Liver (tissue), 9 donors: ENCODE data around the gene C13orf42. TPM values are rescaled to one million over a fixed set of nuclear protein-coding genes. Genes with fewer than 3 reads are reported as not detected.

ENCODE experiments used
- DNase-seq: peaks from one replicate; pipeline ENCODE4 v3.0.0-alpha.2; 2017; ENCODE audit warnings: low spot score
- H3K27ac ChIP-seq, 2 donors: one replicate each; pipeline ENCODE4 v1.7.0; 2013; ENCODE audit warnings: inconsistent platforms in 2 of 2, low read length in 2 of 2, control low read depth in 1 of 2, low read depth in 1 of 2, mild to moderate bottlenecking in 1 of 2
- H3K27me3 ChIP-seq, 4 donors: one replicate each; pipeline versions ENCODE4 v1.6.1 to v1.7.0; 2013; ENCODE audit warnings: low read length in 3 of 4, inconsistent platforms in 1 of 4, mild to moderate bottlenecking in 1 of 4, moderate library complexity in 1 of 4; ENCODE audit not compliant: control insufficient read depth in 4 of 4, insufficient read depth in 4 of 4
- H3K36me3 ChIP-seq, 4 donors: one replicate each; pipeline versions ENCODE4 v1.6.1 to v1.7.0; 2013; ENCODE audit warnings: low read length in 3 of 4, mild to moderate bottlenecking in 3 of 4, low read depth in 1 of 4, moderate library complexity in 1 of 4; ENCODE audit not compliant: control insufficient read depth in 4 of 4, insufficient read depth in 3 of 4
- H3K4me1 ChIP-seq, 4 donors: one replicate each; pipeline versions ENCODE4 v1.6.1 to v1.7.0; 2013; ENCODE audit warnings: low read length in 3 of 4, mild to moderate bottlenecking in 3 of 4, moderate library complexity in 1 of 4; ENCODE audit not compliant: control insufficient read depth in 4 of 4, insufficient read depth in 4 of 4
- H3K4me3 ChIP-seq, 3 donors: one replicate each; pipeline versions ENCODE4 v1.6.1 to v1.7.0; 2013; ENCODE audit warnings: low read length in 3 of 3, control low read depth in 1 of 3, low read depth in 1 of 3, mild to moderate bottlenecking in 1 of 3
- H3K9ac ChIP-seq, 2 donors: one replicate each; pipeline ENCODE4 v1.7.0; 2013; ENCODE audit warnings: low read length in 2 of 2, mild to moderate bottlenecking in 2 of 2, moderate library complexity in 2 of 2, control low read depth in 1 of 2, low read depth in 1 of 2
- H3K9me3 ChIP-seq, 4 donors: one replicate each; pipeline versions ENCODE4 v1.6.1 to v1.7.0; 2013; ENCODE audit warnings: low read length in 3 of 4; ENCODE audit not compliant: control insufficient read depth in 4 of 4
- ATF3 ChIP-seq: IDR thresholded peaks from 2 replicates; pipeline ENCODE4 v1.6.1; 2016; ENCODE audit warnings: antibody characterized with exemption
- CTCF ChIP-seq: fragments of 150-350 bp; IDR thresholded peaks from 2 replicates; pipeline ENCODE4 v1.5.1; 2017; ENCODE audit warnings: improper control_type of control experiment, low read depth, low read length; ENCODE audit not compliant: missing input control
- EGR1 ChIP-seq, 2 donors: IDR thresholded peaks; 2 replicates each; pipeline ENCODE4 v1.6.1; 2016 to 2018; ENCODE audit warnings: antibody characterized with exemption in 2 of 2, low read depth in 2 of 2
- FOXA1 ChIP-seq: IDR thresholded peaks from 2 replicates; pipeline ENCODE4 v1.6.1; 2016; ENCODE audit warnings: antibody characterized with exemption
- FOXA2 ChIP-seq: IDR thresholded peaks from 2 replicates; pipeline ENCODE4 v1.6.1; 2016; ENCODE audit warnings: antibody characterized with exemption
- GABPA ChIP-seq, 2 donors: IDR thresholded peaks in 1 of 2; conservative IDR thresholded peaks in 1 of 2; 2 replicates each; pipeline ENCODE4 v1.6.1; 2016; ENCODE audit warnings: antibody characterized with exemption in 2 of 2, mild to moderate bottlenecking in 1 of 2, moderate library complexity in 1 of 2
- HNF4A ChIP-seq, 2 donors: conservative IDR thresholded peaks; 2 replicates each; pipeline ENCODE4 v1.6.1; 2016; ENCODE audit warnings: antibody characterized with exemption in 2 of 2, mild to moderate bottlenecking in 2 of 2
- HNF4G ChIP-seq: IDR thresholded peaks from 2 replicates; pipeline ENCODE4 v1.6.1; 2016; ENCODE audit warnings: antibody characterized with exemption
- JUND ChIP-seq, 2 donors: IDR thresholded peaks; 2 replicates each; pipeline ENCODE4 v1.6.1; 2016; ENCODE audit warnings: antibody characterized with exemption in 2 of 2
- MAX ChIP-seq: IDR thresholded peaks from 2 replicates; pipeline ENCODE4 v1.6.1; 2016; ENCODE audit warnings: antibody characterized with exemption
- NR2F2 ChIP-seq: IDR thresholded peaks from 2 replicates; pipeline ENCODE4 v1.6.1; 2016; ENCODE audit warnings: antibody characterized with exemption
- RAD21 ChIP-seq, 2 donors: IDR thresholded peaks; 2 replicates each; pipeline ENCODE4 v1.6.1; 2016; ENCODE audit warnings: antibody characterized with exemption in 2 of 2, mild to moderate bottlenecking in 2 of 2
- REST ChIP-seq: IDR thresholded peaks from 2 replicates; pipeline ENCODE4 v1.6.1; 2016; ENCODE audit warnings: antibody characterized with exemption, mild to moderate bottlenecking
- SP1 ChIP-seq: IDR thresholded peaks from 2 replicates; pipeline ENCODE4 v1.6.1; 2018; ENCODE audit warnings: antibody characterized with exemption, mild to moderate bottlenecking
- TAF1 ChIP-seq: conservative IDR thresholded peaks from 2 replicates; pipeline ENCODE4 v1.6.1; 2016; ENCODE audit warnings: antibody characterized with exemption, mild to moderate bottlenecking
- YY1 ChIP-seq: IDR thresholded peaks from 2 replicates; pipeline ENCODE4 v1.6.1; 2016; ENCODE audit warnings: antibody characterized with exemption, mild to moderate bottlenecking
- ZBTB33 ChIP-seq: IDR thresholded peaks from 2 replicates; pipeline ENCODE4 v1.6.1; 2016; ENCODE audit warnings: antibody characterized with exemption
- WGBS: extraction: QIAGEN DNeasy Blood & Tissue Kit; methylation state at CpG from one replicate; pipeline ENCODE4 v1.1.7; 2013; 5-methylcytosine and 5-hydroxymethylcytosine counted together
- polyA plus RNA-seq, 2 donors: library from polyadenylated mRNA; stranded (reverse) in 1 of 2; unstranded in 1 of 2; fragments of 200-250 nt in 1 of 2; fragments of >200 nt in 1 of 2; fragmentation: Nextera tagmentation in 1 of 2; extraction: Ambion mirVana in 1 of 2; gene quantifications; one replicate each; pipeline versions ENCODE4 v1.2.1 to v1.2.3, GENCODE V29; 2013 to 2015
- total RNA-seq, 2 donors: library from RNA; depleted of rRNA; stranded (reverse); fragments of >200 nt; gene quantifications; one replicate each; pipeline ENCODE4 v1.2.3, GENCODE V29; 2014
- donor health status: healthy.
- donor health status: healthy.
- donor health status: healthy.
- donor health status: healthy.
- donor health status: healthy.

Gene C13orf42
- total and polyA plus RNA-seq, 4 donors: 0.08 TPM; not detected in 3

GRCh38 chr13:51041710-51042109 lies 69.4 kb downstream of the C13orf42 start:
- Histone ChIP-seq H3K9ac (no peak overlapping the region), H3K27me3 (no peaks in the 10 kb centered on the region), H3K4me1 (peaks cover 0 to 2% (median under 1%) of the 10 kb centered on the region in 4 donors), H3K9me3 (no peaks in the 10 kb centered on the region), H3K4me3 (no peak overlapping the region), H3K36me3 (no peaks in the 10 kb centered on the region), H3K27ac (no peak overlapping the region)
- TF ChIP-seq HNF4A (conservative IDR thresholded peaks at IDR 0.05): no peak
- no peak for TF ChIP-seq JUND (IDR thresholded peaks at IDR 0.05)
- no peak for TF ChIP-seq SP1
- TF ChIP-seq MAX: no peak
- no peak for TF ChIP-seq FOXA1
- TF ChIP-seq NR2F2: no peak
- no peak for TF ChIP-seq YY1
- TF ChIP-seq CTCF: no peak
- no peak for TF ChIP-seq REST
- TF ChIP-seq TAF1: no peak
- no peak for TF ChIP-seq EGR1 (IDR thresholded peaks at IDR 0.05; ENCODE audit: low read depth in 2 of 2)
- no peak for TF ChIP-seq HNF4G
- no peak for TF ChIP-seq GABPA (IDR thresholded peaks at IDR 0.05 in 1 of 2, conservative IDR thresholded peaks at IDR 0.05 in 1 of 2)
- DNase-seq: no peak
- 83% methylated on average over 5 of the region's 5 CpGs for WGBS

GRCh38 chr13:51041126-51041525 lies 69.9 kb downstream of the C13orf42 start:
- H3K9me3 ChIP-seq: no peaks in the 10 kb centered on the region
- no peaks in the 10 kb centered on the region for H3K27me3 ChIP-seq
- DNase-seq: no peak
- H3K27ac ChIP-seq: no peak overlapping the region
- no peak overlapping the region for H3K9ac ChIP-seq
- 97% methylated on average over 4 of the region's 4 CpGs for WGBS
- H3K36me3 ChIP-seq: no peaks in the 10 kb centered on the region
- peaks cover 0 to 3% (median under 1%) of the 10 kb centered on the region in 4 donors for H3K4me1 ChIP-seq
- TF ChIP-seq TAF1 (no peak), MAX (no peak), NR2F2 (no peak), RAD21 (IDR thresholded peaks at IDR 0.05) (no peak), HNF4A (conservative IDR thresholded peaks at IDR 0.05) (no peak), ZBTB33 (no peak), REST (no peak), YY1 (no peak), EGR1 (IDR thresholded peaks at IDR 0.05; ENCODE audit: low read depth in 2 of 2) (no peak), FOXA1 (no peak), FOXA2 (no peak), ATF3 (no peak), JUND (IDR thresholded peaks at IDR 0.05) (no peak)
- H3K4me3 ChIP-seq: no peak overlapping the region
